Fibroblast of lung (primary cell): ENCODE measurements around the gene NKG7.

ENCODE experiments used
- EZH2 ChIP-seq: IDR thresholded peaks from 2 replicates; pipeline ENCODE4 v1.5.1; 2012; ENCODE audit warnings: low read length, control low read depth, mild to moderate bottlenecking; ENCODE audit errors: missing control alignments
- TF ChIP-seq, protein P1 (sequence below), 2 donors: IDR thresholded peaks in 1 of 2; conservative IDR thresholded peaks in 1 of 2; 1 replicate in 1 of 2; 2 replicates in 1 of 2; pipeline ENCODE4 v1.5.1; 2011 to 2012; ENCODE audit warnings: low read length in 2 of 2, control low read depth in 1 of 2, inconsistent platforms in 1 of 2, low read depth in 1 of 2, mild to moderate bottlenecking in 1 of 2

DNA sequence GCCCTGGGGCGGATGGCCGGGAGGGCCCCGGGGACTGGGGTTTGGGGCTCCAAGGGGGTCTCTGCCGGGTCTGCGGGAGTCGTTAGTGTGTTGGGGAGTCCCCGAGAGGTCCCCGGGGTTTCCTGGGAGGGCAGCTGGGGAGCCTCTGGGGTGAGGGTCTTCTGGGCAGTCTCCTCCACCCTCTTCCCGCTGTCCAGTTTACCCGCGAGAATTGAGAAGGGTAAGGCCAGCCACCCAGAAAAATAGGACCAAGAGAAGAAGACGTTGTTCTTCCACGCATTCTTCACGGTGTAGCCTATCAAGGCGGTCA, 5.2 kb downstream of the NKG7 start:
- TF ChIP-seq EZH2, result no peak
- TF ChIP-seq, protein P1, sequence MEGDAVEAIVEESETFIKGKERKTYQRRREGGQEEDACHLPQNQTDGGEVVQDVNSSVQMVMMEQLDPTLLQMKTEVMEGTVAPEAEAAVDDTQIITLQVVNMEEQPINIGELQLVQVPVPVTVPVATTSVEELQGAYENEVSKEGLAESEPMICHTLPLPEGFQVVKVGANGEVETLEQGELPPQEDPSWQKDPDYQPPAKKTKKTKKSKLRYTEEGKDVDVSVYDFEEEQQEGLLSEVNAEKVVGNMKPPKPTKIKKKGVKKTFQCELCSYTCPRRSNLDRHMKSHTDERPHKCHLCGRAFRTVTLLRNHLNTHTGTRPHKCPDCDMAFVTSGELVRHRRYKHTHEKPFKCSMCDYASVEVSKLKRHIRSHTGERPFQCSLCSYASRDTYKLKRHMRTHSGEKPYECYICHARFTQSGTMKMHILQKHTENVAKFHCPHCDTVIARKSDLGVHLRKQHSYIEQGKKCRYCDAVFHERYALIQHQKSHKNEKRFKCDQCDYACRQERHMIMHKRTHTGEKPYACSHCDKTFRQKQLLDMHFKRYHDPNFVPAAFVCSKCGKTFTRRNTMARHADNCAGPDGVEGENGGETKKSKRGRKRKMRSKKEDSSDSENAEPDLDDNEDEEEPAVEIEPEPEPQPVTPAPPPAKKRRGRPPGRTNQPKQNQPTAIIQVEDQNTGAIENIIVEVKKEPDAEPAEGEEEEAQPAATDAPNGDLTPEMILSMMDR (conservative IDR thresholded peaks at IDR 0.05 in 1 of 2, IDR thresholded peaks at IDR 0.05 in 1 of 2; ENCODE audit: low read depth in 1 of 2, low read length in 2 of 2), result no peak
